Peyer's patch (tissue), 4 donors: ENCODE results near the gene DPM1. TPM values are rescaled to one million over a fixed set of nuclear protein-coding genes. Genes with fewer than 3 reads are reported as not detected.
"Not testable (repeated sequence)": the region's sequence is repeated elsewhere in the genome, so short reads cannot be mapped to it uniquely, and the experiment has no call there.

Experiments used
- DNase-seq, 3 donors: peaks; one replicate each; pipeline ENCODE4 v3.0.0-alpha.2; 2017 to 2019
- H3K27ac ChIP-seq, 4 donors: fragments of 200-600 bp; sonication (generic); one replicate each; pipeline ENCODE4 v1.5.1; 2016 to 2019
- H3K27me3 ChIP-seq, 2 donors: fragments of 200-600 bp; sonication (generic); one replicate each; pipeline ENCODE4 v1.5.1; 2019
- H3K36me3 ChIP-seq, 3 donors: fragments of 200-600 bp; sonication (generic); one replicate each; pipeline ENCODE4 v1.5.1; 2016 to 2019
- H3K4me1 ChIP-seq, 4 donors: fragments of 200-600 bp; sonication (generic); one replicate each; pipeline ENCODE4 v1.5.1; 2016 to 2019
- H3K4me3 ChIP-seq, 4 donors: fragments of 200-600 bp; sonication (generic); 1 replicate in 3 of 4; 2 replicates in 1 of 4; pipeline ENCODE4 v1.5.1; 2016 to 2019; ENCODE audit warnings: mild to moderate bottlenecking in 1 of 4
- H3K9me3 ChIP-seq, 4 donors: fragments of 200-600 bp; sonication (generic); one replicate each; pipeline ENCODE4 v1.5.1; 2016 to 2019; ENCODE audit warnings: mild to moderate bottlenecking in 1 of 4
- CTCF ChIP-seq, 6 experiments: fragments of 450-650 bp in 4 of 6; fragments of 200-600 bp in 2 of 6; sonication (generic) in 1 of 6; IDR thresholded peaks; one replicate each; pipeline ENCODE4 v1.5.1; 2017 to 2019; ENCODE audit warnings: antibody characterized with exemption in 6 of 6, mild to moderate bottlenecking in 3 of 6, moderate library complexity in 1 of 6
- POLR2A ChIP-seq, 2 donors: fragments of 450-650 bp; IDR thresholded peaks; one replicate each; pipeline ENCODE4 v1.5.1; 2017; ENCODE audit warnings: antibody characterized with exemption in 2 of 2, mild to moderate bottlenecking in 2 of 2, moderate library complexity in 2 of 2
- total RNA-seq, 4 donors: library from RNA; depleted of rRNA; stranded (reverse); fragments of >200 nt; gene quantifications; one replicate each; pipeline ENCODE4 v1.1.0, GENCODE V29; 2016

Gene DPM1
- total RNA-seq, 4 donors from 2014 or later, result 19.5 to 82.5 (median 24.8) TPM

DNA sequence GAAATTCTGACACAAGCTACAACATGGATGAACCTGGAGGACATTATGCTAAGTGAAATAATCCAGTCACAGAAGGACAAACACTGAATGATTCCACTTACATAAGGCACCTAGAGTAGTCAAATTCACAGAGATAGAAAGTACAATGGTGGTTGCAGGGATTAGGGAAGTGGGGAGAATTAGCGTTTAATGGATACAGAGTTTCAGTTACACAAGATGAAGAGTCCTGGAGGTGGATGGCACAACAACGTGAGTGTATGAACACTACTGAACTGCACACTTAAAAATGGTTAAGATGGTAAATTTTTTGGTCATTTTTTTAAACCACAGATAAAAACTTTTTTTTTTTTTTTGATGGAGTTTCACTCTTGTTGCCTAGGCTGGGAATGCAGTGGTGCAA, 25.0 kb upstream of the DPM1 start:
- Histone ChIP-seq H3K4me3 (no peak overlapping the region), H3K4me1 (peaks cover 0 to 14% (median 2%) of the 10 kb centered on the region in 4 donors), H3K27me3 (no peaks in the 10 kb centered on the region), H3K36me3 (no peaks in the 10 kb centered on the region), H3K27ac (no peak overlapping the region), H3K9me3 (no peaks in the 10 kb centered on the region)
- no peak for TF ChIP-seq CTCF (IDR thresholded peaks at IDR 0.05)
- no peak for TF ChIP-seq POLR2A (IDR thresholded peaks at IDR 0.05)
- no peak for DNase-seq

DNA sequence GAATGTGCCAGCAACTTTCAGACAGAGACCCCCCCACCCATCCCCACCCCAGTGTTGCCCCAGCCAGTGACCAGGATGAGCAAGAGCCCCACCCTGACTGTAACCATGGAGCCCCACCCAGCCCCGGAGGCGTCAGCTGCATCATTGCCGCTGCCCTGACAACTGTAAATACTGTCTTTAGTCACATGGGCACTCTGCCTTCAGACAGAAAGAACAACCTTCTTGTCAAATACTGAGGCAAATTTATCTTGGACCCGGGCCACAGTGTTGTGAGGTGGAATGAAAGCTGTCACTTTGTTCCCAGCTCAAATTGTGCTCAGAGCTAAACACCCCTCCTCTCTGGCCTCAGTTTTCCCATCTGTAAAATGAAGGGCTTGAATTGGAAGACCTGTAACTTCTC, 24.0 kb upstream of the DPM1 start:
- no peaks in the 10 kb centered on the region for H3K27me3 ChIP-seq
- H3K4me3 ChIP-seq, result no peak overlapping the region
- H3K36me3 ChIP-seq, result no peaks in the 10 kb centered on the region
- TF ChIP-seq POLR2A (IDR thresholded peaks at IDR 0.05), result no peak
- TF ChIP-seq CTCF (IDR thresholded peaks at IDR 0.05), result no peak
- H3K9me3 ChIP-seq, result no peaks in the 10 kb centered on the region
- H3K27ac ChIP-seq, result no peak overlapping the region
- DNase-seq, result peak in 2 of 3 donors; percentile 63 to 77
- H3K4me1 ChIP-seq, result peaks cover 0 to 14% (median 2%) of the 10 kb centered on the region in 4 donors

GRCh38 chr20:50981714-50982048, 23.3 kb upstream of the DPM1 start:
- H3K36me3 ChIP-seq, result no peaks in the 10 kb centered on the region
- no peak overlapping the region for H3K27ac ChIP-seq
- H3K4me3 ChIP-seq, result no peak overlapping the region
- H3K4me1 ChIP-seq, result peaks cover 0 to 14% (median 2%) of the 10 kb centered on the region in 4 donors
- TF ChIP-seq POLR2A (IDR thresholded peaks at IDR 0.05), result no peak
- TF ChIP-seq CTCF (IDR thresholded peaks at IDR 0.05), result no peak
- DNase-seq, result no peak
- no peaks in the 10 kb centered on the region for H3K9me3 ChIP-seq
- H3K27me3 ChIP-seq, result no peaks in the 10 kb centered on the region

DNA sequence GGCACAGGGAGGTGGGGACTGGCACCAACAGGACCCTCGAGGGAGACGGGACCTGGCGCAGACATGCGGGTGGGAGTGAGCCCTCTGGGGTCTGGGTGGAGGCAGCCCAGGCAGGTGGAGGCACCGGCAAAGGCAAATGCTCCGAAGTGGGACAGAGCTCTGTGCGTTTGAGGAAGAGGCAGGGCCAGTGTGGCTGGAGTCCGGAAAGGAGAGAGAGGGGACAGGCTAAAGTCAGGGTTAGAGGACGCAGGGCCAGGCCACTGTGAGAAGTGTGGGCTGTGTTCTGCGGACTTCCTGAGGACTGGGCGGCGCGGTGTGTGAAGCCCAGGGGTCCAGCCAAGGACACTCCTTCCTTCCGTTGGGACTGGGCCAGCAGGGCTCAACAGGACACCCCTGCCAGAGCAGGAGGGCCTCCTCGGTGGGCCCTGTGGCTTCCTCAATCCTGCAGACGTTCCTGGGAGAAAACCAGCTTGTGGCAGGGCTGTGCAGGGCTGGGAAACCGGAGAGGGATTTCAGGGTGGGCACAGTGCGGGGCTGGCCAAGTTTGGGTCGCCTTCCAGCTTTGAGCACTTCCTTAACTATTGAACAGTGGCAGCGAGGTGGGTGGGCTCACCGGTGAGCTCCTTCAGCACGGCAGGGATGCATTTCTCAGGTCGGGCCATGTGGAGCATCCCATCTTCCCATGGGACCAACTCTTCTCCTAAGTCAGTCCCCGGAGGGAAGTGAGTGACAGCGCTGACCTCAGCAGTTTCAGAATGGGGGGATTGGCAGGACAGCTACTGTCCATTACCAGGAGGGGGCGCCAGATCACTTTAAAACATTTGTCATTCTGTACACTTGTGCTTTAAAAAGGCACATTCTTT, 22.8 kb upstream of the DPM1 start:
- Histone ChIP-seq H3K27ac (peak overlapping the region in 1 of 4 donors; percentile 12), H3K4me3 (no peak overlapping the region), H3K27me3 (no peaks in the 10 kb centered on the region), H3K9me3 (no peaks in the 10 kb centered on the region), H3K36me3 (no peaks in the 10 kb centered on the region), H3K4me1 (peaks cover 0 to 14% (median 2%) of the 10 kb centered on the region in 4 donors)
- TF ChIP-seq CTCF (IDR thresholded peaks at IDR 0.05) (peak; percentile 58 to 82 (median 70)), POLR2A (IDR thresholded peaks at IDR 0.05) (no peak)
- DNase-seq, result peak in 2 of 3 donors; percentile 51 to 72

GRCh38 chr20:50980071-50980681, 21.8 kb upstream of the DPM1 start:
- H3K36me3 ChIP-seq, result no peaks in the 10 kb centered on the region
- peak overlapping the region in 1 of 4 donors; percentile 12 for H3K27ac ChIP-seq
- no peak for DNase-seq
- TF ChIP-seq POLR2A (IDR thresholded peaks at IDR 0.05) (no peak), CTCF (IDR thresholded peaks at IDR 0.05) (no peak)
- no peaks in the 10 kb centered on the region for H3K9me3 ChIP-seq
- no peak overlapping the region for H3K4me3 ChIP-seq
- no peaks in the 10 kb centered on the region for H3K27me3 ChIP-seq
- H3K4me1 ChIP-seq, result peaks cover 0 to 14% (median 2%) of the 10 kb centered on the region in 4 donors

GRCh38 chr20:50978533-50978932, 20.2 kb upstream of the DPM1 start:
- H3K36me3 ChIP-seq, H3K4me3 ChIP-seq, H3K27me3 ChIP-seq, H3K9me3 ChIP-seq, H3K27ac ChIP-seq, DNase-seq: not testable (repeated sequence)
- peaks cover 0 to 14% (median 2%) of the 10 kb centered on the region in 4 donors for H3K4me1 ChIP-seq
